IPS DF 6.9 (cell line): ENCODE data around the gene RGS17.

Experiments
- DNase-seq: peaks from one replicate; pipeline ENCODE4 v3.0.0-alpha.2; 2013; ENCODE audit warnings: low read depth, low spot score
- H3K27ac ChIP-seq: one replicate; pipeline ENCODE4 v1.5.1; 2013; ENCODE audit warnings: low read length, control low read depth
- H3K27me3 ChIP-seq: 2 replicates; pipeline ENCODE4 v1.6.1; 2013; ENCODE audit warnings: mild to moderate bottlenecking, low read length; ENCODE audit not compliant: control insufficient read depth, insufficient read depth
- H3K36me3 ChIP-seq: 2 replicates; pipeline ENCODE4 v1.6.1; 2013; ENCODE audit warnings: low read length; ENCODE audit not compliant: control insufficient read depth, insufficient read depth
- H3K4me1 ChIP-seq: 2 replicates; pipeline ENCODE4 v1.6.1; 2013; ENCODE audit warnings: low read length; ENCODE audit not compliant: control insufficient read depth, insufficient read depth
- H3K4me3 ChIP-seq: 2 replicates; pipeline ENCODE4 v1.5.1; 2013; ENCODE audit warnings: mild to moderate bottlenecking, low read length
- H3K9me3 ChIP-seq: 2 replicates; pipeline ENCODE4 v1.6.1; 2013; ENCODE audit warnings: low read length, inconsistent platforms; ENCODE audit not compliant: control insufficient read depth, insufficient read depth
- WGBS: extraction: QIAGEN DNeasy Blood & Tissue Kit; methylation state at CpG from one replicate; pipeline ENCODE4 v1.1.7; 2013; ENCODE audit warnings: mixed read lengths, missing lambda C conversion rate; ENCODE audit not compliant: insufficient read length, insufficient coverage; 5-methylcytosine and 5-hydroxymethylcytosine counted together

RGS17 gene

GRCh38 chr6:153062516-153062915 lies 68.6 kb downstream of the RGS17 start:
- WGBS, result no CpG with 5 or more reads among the region's 2 CpGs

DNA sequence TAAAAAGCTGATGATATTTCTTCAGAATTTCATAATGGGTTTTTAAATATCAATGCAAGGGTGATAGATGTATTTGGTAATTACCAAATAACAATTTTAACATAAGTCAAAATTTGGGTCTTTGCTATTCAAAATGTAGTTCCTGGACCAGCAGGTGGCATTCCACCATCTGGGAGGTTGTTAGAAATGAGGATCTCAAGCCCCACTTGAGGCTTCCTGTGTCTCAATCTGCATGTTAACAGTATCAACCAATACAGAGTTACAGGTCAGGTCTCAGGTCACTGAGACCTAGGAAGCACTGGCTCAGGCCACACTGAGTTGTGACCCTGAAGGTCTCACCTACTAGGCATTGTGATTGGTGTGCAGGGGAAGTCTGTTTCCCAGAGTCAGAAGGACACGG lies 71.3 kb downstream of the RGS17 start:
- no peak overlapping the region for H3K27ac ChIP-seq
- peak; percentile 11 for DNase-seq
- H3K27me3 ChIP-seq, result no peaks in the 10 kb centered on the region
- H3K9me3 ChIP-seq, result no peaks in the 10 kb centered on the region
- WGBS, result no CpG with 5 or more reads among the region's 1 CpG
- peaks cover 5% of the 10 kb centered on the region; the same call in 1 of the 2 replicates for H3K4me1 ChIP-seq
- H3K36me3 ChIP-seq, result no peaks in the 10 kb centered on the region
- no peak overlapping the region for H3K4me3 ChIP-seq

More at GRCh38 chr6:153062516-153062915, 68.6 kb downstream of the RGS17 start:
- no peaks in the 10 kb centered on the region for H3K36me3 ChIP-seq
- no peak for DNase-seq
- peaks cover 5% of the 10 kb centered on the region; the same call in 1 of the 2 replicates for H3K4me1 ChIP-seq
- H3K27ac ChIP-seq, result no peak overlapping the region
- no peaks in the 10 kb centered on the region for H3K9me3 ChIP-seq
- no peak overlapping the region for H3K4me3 ChIP-seq
- H3K27me3 ChIP-seq, result no peaks in the 10 kb centered on the region

GRCh38 chr6:153059311-153059710 lies 71.8 kb downstream of the RGS17 start:
- Histone ChIP-seq H3K36me3 (no peaks in the 10 kb centered on the region), H3K27me3 (no peaks in the 10 kb centered on the region), H3K27ac (no peak overlapping the region), H3K4me3 (no peak overlapping the region), H3K4me1 (peaks cover 5% of the 10 kb centered on the region; the same call in 1 of the 2 replicates), H3K9me3 (no peaks in the 10 kb centered on the region)
- DNase-seq, result no peak

GRCh38 chr6:153058909-153059308 lies 72.2 kb downstream of the RGS17 start:
- Histone ChIP-seq H3K9me3 (no peaks in the 10 kb centered on the region), H3K4me3 (no peak overlapping the region), H3K4me1 (peaks cover 5% of the 10 kb centered on the region; the same call in 1 of the 2 replicates), H3K36me3 (no peaks in the 10 kb centered on the region), H3K27me3 (no peaks in the 10 kb centered on the region), H3K27ac (no peak overlapping the region)
- no CpG with 5 or more reads among the region's 4 CpGs for WGBS
- DNase-seq, result no peak

DNA sequence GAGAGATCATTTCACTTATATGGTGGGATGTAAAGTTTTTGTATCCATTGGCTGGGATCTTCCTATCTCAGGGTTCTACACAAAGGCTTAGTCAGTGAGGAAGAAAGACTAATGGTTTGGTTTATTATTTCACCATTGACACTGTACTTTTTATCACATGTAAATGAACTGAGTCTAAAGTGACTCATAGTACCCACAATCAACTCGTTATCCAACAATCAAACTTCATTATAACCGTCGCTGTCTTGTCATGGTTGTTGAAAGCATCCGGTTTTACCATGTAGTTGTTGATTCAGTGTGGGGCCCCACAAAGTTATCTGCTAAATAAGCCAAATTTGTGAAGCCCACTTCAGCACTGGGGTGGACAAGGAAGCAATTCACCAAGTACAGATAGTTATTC lies 72.8 kb downstream of the RGS17 start:
- DNase-seq, result no peak
- Histone ChIP-seq H3K9me3 (no peaks in the 10 kb centered on the region), H3K27ac (no peak overlapping the region)

GRCh38 chr6:153056308-153056707 lies 74.8 kb downstream of the RGS17 start:
- WGBS, result no CpG with 5 or more reads among the region's 2 CpGs

More for the DNA sequence above, 72.8 kb downstream of the RGS17 start:
- WGBS, result no CpG with 5 or more reads among the region's 4 CpGs
- no peaks in the 10 kb centered on the region for H3K36me3 ChIP-seq
- peaks cover 5% of the 10 kb centered on the region; the same call in 1 of the 2 replicates for H3K4me1 ChIP-seq
- H3K27me3 ChIP-seq, result no peaks in the 10 kb centered on the region
- no peak overlapping the region for H3K4me3 ChIP-seq

DNA sequence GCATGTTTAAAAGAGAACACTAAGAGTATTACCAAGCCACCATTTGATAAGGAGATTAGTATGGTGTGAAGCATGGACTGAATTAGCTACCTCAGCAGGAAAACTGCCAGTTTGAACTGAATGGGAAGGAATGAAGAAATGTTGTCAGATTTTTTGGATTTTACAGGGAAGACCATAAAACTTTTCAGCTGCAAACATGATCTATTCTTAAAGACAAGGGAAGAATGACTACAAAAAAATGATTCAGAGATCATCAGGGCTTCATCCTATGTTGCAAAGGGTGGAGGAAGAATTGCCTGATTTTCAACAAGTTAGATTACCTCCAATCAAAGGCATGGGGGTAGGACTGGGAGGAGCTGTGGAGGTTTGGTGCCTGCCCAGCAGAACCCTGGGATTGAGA lies 79.3 kb downstream of the RGS17 start:
- H3K4me1 ChIP-seq, result no peaks in the 10 kb centered on the region
- H3K9me3 ChIP-seq, result no peaks in the 10 kb centered on the region
- no peak overlapping the region for H3K27ac ChIP-seq
- no peaks in the 10 kb centered on the region for H3K27me3 ChIP-seq
- no peak overlapping the region for H3K4me3 ChIP-seq
- DNase-seq, result no peak
- no peaks in the 10 kb centered on the region for H3K36me3 ChIP-seq

More at GRCh38 chr6:153056308-153056707, 74.8 kb downstream of the RGS17 start:
- no peaks in the 10 kb centered on the region for H3K36me3 ChIP-seq
- no peak overlapping the region for H3K27ac ChIP-seq
- peaks cover 5% of the 10 kb centered on the region; the same call in 1 of the 2 replicates for H3K4me1 ChIP-seq
- no peak overlapping the region for H3K4me3 ChIP-seq
- DNase-seq, result no peak
- H3K9me3 ChIP-seq, result no peaks in the 10 kb centered on the region
- H3K27me3 ChIP-seq, result no peaks in the 10 kb centered on the region

DNA sequence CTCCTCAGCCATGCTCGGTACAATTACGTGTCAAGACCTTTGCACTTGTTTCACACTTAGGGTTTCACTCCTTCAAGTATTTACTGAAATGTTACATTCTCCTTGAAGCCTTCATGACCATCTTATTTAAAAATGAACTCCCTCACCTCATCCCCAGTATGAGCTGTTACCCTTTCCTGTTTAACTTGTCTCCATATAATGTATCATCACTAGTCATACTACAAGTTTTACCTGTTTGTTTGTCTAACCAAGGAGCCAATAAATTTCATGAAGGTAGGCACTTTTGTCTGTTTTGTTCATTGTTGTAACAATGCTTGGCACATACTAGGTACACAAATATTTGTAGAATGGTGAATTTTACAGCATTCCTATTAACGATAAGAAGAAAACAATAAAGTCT lies 82.5 kb downstream of the RGS17 start:
- no peak overlapping the region for H3K4me3 ChIP-seq
- no peak overlapping the region for H3K27ac ChIP-seq
- H3K27me3 ChIP-seq, result no peaks in the 10 kb centered on the region
- WGBS, result no CpG with 5 or more reads among the region's 3 CpGs
- H3K9me3 ChIP-seq, result no peaks in the 10 kb centered on the region
- H3K36me3 ChIP-seq, result no peaks in the 10 kb centered on the region
- H3K4me1 ChIP-seq, result no peaks in the 10 kb centered on the region
- no peak for DNase-seq

DNA sequence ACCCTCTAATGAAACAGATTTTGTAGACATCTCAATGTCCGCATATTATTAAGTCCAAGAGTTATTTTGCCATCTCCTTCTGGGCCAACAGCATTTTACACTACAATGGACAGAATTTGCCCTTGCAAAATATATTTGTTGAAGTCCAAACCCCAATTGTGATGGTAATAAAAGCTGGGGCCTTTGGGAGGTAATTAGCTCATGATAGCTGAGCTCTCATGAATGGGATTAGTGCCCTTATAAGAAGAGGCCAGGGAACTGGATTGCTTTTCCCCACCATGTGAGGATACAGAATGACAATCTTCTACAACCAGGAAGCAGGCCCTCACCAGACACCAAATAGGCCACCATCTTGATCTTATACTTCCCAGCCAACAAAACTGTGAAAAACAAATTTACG lies 83.7 kb downstream of the RGS17 start:
- Histone ChIP-seq H3K27ac (no peak overlapping the region), H3K27me3 (no peaks in the 10 kb centered on the region), H3K4me1 (no peaks in the 10 kb centered on the region), H3K9me3 (no peaks in the 10 kb centered on the region), H3K4me3 (no peak overlapping the region), H3K36me3 (no peaks in the 10 kb centered on the region)
- no peak for DNase-seq
- WGBS, result no CpG with 5 or more reads among the region's 2 CpGs

DNA sequence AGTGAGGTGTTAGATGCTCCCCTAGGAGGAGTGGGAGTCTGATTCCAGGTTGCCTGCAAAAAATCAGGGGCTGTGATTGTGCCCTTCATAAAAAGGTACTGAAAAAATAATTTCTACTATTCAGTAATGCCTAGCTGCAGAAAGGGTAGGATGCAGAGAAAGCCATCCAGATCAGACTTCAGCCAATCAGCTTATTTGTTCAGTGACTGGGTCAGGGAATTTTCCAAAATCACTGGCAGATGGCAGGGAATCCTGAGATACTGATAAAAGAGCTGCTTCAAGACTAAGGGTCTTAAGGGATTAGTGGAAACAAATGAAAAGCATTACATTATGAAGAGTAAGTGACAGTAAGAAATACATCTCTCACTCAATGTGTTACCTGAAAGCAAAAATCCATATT lies 85.8 kb downstream of the RGS17 start:
- no peak for DNase-seq
- Histone ChIP-seq H3K4me3 (no peak overlapping the region), H3K4me1 (no peaks in the 10 kb centered on the region), H3K36me3 (no peaks in the 10 kb centered on the region), H3K27me3 (no peaks in the 10 kb centered on the region), H3K27ac (no peak overlapping the region), H3K9me3 (no peaks in the 10 kb centered on the region)

GRCh38 chr6:153044295-153044694 lies 86.8 kb downstream of the RGS17 start:
- H3K4me1 ChIP-seq, result no peaks in the 10 kb centered on the region
- H3K9me3 ChIP-seq, result no peaks in the 10 kb centered on the region
- WGBS, result no CpG with 5 or more reads among the region's 4 CpGs
- no peak for DNase-seq
- no peak overlapping the region for H3K27ac ChIP-seq
- H3K36me3 ChIP-seq, result no peaks in the 10 kb centered on the region
- H3K27me3 ChIP-seq, result no peaks in the 10 kb centered on the region
- H3K4me3 ChIP-seq, result no peak overlapping the region
